ENCODE results near the gene KIF12.

The KIF12 gene

DNA sequence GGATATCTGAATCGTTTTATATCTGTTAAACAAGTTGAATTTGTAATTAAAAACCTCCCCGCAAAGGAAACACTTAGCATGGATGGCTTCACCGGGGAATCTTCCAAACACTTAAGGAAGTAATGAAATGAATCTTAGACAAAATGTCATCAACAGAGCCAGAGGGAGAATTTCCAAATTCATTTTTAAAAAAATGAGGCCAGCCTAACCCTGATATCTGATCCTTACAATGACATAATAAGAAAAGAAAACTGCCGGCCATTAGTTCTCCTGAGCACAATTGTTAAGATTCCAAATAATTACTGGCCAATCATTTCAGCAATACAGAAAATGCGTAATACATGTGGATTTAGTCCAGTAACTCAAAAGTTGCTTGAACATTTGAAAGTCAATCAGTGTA, 6.1 kb upstream of the KIF12 start:
- DNase-seq (ENCODE audit: extremely low read depth, low read depth): no peak
- TF ChIP-seq, protein P1, sequence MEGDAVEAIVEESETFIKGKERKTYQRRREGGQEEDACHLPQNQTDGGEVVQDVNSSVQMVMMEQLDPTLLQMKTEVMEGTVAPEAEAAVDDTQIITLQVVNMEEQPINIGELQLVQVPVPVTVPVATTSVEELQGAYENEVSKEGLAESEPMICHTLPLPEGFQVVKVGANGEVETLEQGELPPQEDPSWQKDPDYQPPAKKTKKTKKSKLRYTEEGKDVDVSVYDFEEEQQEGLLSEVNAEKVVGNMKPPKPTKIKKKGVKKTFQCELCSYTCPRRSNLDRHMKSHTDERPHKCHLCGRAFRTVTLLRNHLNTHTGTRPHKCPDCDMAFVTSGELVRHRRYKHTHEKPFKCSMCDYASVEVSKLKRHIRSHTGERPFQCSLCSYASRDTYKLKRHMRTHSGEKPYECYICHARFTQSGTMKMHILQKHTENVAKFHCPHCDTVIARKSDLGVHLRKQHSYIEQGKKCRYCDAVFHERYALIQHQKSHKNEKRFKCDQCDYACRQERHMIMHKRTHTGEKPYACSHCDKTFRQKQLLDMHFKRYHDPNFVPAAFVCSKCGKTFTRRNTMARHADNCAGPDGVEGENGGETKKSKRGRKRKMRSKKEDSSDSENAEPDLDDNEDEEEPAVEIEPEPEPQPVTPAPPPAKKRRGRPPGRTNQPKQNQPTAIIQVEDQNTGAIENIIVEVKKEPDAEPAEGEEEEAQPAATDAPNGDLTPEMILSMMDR (IDR thresholded peaks at IDR 0.05; ENCODE audit: low read depth, low read length, missing control alignments): no peak

DNA sequence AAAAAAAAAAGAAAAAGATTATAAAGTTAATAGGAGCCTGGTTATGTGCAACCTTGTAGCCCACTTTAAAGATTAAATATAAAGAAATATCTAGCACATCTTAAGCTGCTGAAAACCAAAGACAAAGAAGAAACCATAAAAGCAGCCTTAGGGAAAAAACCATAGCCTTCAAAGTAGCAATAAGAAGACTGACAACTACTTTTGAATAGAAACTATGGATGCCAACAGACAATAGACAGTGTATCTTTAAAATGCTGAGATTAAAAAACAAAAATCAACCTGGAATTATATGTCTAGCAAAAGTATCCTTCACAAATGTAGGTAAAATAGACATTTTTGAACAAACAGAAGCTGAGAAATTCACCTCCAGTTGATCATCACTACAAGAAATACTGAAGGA, 3.4 kb upstream of the KIF12 start:
- TF ChIP-seq, protein P1 (IDR thresholded peaks at IDR 0.05; ENCODE audit: low read depth, low read length, missing control alignments): no peak
- DNase-seq (ENCODE audit: extremely low read depth, low read depth): no peak
- no peak overlapping the region for H3K4me3 ChIP-seq (replicated peaks; ENCODE audit: low read depth, low read length)

More for the DNA sequence above, 6.1 kb upstream of the KIF12 start:
- H3K4me3 ChIP-seq (replicated peaks; ENCODE audit: low read depth, low read length): no peak overlapping the region

DNA sequence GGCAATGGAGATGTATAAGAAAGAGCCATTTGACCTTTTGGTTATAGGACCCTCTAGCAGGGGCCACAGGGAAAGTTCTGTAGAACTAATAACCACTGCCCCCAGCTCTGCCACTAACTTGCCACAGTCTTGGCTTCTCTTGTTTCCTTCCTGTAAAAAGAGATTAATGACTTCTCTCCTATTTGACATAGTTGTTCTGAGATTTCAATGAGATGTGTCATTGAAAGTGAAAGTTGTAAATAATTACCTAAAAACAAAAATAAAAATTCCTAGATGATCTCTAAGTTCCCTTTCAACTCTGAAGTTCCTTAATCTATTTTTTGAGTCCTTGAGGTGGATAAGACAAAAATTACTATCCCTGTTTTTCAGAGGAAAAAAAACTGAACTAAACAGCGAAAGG, 1.4 kb upstream of the KIF12 start:
- H3K4me3 ChIP-seq (replicated peaks; ENCODE audit: low read depth, low read length): no peak overlapping the region
- DNase-seq (ENCODE audit: extremely low read depth, low read depth): no peak
- TF ChIP-seq, protein P1 (IDR thresholded peaks at IDR 0.05; ENCODE audit: low read depth, low read length, missing control alignments): no peak

- TF ChIP-seq, protein P1 (IDR thresholded peaks at IDR 0.05; ENCODE audit: low read depth, low read length, missing control alignments): no peak
- DNase-seq (ENCODE audit: extremely low read depth, low read depth): no peak
- no peak overlapping the region for H3K4me3 ChIP-seq (replicated peaks; ENCODE audit: low read depth, low read length)
These were observed 678 bp upstream of the KIF12 start for GRCh38 chr9:114099669-114100270.

DNA sequence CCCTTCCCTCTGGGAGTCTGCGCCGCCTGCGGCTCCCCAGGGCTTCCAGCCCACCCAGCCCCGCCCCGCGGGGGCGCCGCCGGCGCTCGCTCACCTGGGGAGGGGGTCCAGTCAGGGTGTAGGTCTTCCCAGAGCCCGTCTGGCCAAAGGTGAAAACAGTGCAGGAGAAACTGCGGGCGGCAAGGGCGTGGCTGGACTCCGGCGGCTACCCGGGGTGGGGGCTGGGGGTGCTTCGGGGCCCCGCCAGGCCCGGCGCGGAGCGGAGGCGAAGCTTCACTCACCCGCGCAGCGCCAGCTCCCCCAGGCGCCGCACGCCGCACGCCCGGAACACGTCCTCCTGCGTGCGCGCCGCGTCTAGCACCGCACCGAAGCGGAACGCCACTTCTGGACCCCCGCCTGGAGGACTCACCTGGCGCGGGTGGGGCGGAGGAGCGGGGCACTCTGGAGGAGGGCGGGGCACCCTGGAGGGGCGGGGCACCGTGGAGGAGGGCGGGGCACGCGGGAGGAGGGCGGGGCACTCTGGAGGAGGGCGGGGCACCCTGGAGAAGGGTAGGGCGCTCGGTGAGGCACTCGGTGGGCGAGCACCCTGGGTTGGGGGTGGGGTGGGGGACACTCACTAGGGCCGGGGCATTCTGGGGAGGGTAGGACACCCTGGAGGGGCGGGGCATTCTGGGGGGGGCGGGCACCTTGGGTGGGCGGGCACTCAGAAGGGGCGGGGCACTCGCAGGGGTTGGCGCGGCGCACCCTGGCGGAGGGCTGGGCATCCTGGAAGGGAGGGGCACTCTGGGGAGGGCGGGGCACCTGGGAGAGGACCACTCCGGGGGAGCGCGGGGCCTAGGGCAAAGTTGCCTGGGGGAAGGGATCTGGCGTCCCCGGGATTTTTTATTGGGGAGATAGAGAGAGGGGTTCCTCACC, 814 bp downstream of the KIF12 start:
- TF ChIP-seq, protein P1 (IDR thresholded peaks at IDR 0.05; ENCODE audit: low read depth, low read length, missing control alignments): no peak
- no peak for DNase-seq (ENCODE audit: extremely low read depth, low read depth)
- H3K4me3 ChIP-seq (replicated peaks; ENCODE audit: low read depth, low read length): peak overlapping the region; percentile 30; the same call in 1 of the 2 replicates

- DNase-seq (ENCODE audit: extremely low read depth, low read depth): no peak
- TF ChIP-seq, protein P1 (IDR thresholded peaks at IDR 0.05; ENCODE audit: low read depth, low read length, missing control alignments): no peak
- H3K4me3 ChIP-seq (replicated peaks; ENCODE audit: low read depth, low read length): peak overlapping the region; percentile 30; the same call in 1 of the 2 replicates
These were observed 1.5 kb downstream of the KIF12 start for GRCh38 chr9:114097613-114098020.

Measured in HFF-Myc (cell line).